ENCODE results near the gene CCL4. TPM values are rescaled to one million over a fixed set of nuclear protein-coding genes. Genes with fewer than 3 reads are reported as not detected.
"Not testable (repeated sequence)": the region's sequence is repeated elsewhere in the genome, so short reads cannot be mapped to it uniquely, and the experiment has no call there.

The CCL4 gene
- total RNA-seq, 4 donors from 2014 or later, result 4.2 to 10.8 TPM; not detected in 2

DNA sequence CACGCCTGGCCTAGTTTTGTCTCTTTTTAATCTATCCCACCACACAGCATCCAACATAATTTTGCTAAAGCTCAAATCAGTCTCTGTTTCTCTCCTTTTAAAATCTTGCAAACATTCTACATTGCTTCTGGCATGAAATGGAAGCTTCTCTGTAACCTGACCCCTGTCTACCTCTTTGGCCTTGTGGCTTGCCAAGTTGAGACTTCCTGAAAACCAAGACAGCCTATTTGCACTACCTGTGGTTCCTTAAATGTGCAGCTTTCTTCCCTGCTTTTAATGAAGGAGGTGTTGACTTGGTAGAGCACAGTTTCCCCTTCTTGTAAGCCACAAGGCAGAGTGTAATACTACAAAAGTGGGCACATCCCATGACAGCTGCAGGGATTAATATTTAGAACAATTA, 7.6 kb upstream of the CCL4 start:
- WGBS, 2 donors (ENCODE audit: low coverage in 1 of 2), result 95 to 100% methylated on average over 1 of the region's 1 CpG
- intact Hi-C loops (cut with DNase I; ENCODE audit: low total_unique reads), result no loop called here
- DNase-seq, result no peak
- TF ChIP-seq, protein P1, sequence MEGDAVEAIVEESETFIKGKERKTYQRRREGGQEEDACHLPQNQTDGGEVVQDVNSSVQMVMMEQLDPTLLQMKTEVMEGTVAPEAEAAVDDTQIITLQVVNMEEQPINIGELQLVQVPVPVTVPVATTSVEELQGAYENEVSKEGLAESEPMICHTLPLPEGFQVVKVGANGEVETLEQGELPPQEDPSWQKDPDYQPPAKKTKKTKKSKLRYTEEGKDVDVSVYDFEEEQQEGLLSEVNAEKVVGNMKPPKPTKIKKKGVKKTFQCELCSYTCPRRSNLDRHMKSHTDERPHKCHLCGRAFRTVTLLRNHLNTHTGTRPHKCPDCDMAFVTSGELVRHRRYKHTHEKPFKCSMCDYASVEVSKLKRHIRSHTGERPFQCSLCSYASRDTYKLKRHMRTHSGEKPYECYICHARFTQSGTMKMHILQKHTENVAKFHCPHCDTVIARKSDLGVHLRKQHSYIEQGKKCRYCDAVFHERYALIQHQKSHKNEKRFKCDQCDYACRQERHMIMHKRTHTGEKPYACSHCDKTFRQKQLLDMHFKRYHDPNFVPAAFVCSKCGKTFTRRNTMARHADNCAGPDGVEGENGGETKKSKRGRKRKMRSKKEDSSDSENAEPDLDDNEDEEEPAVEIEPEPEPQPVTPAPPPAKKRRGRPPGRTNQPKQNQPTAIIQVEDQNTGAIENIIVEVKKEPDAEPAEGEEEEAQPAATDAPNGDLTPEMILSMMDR (IDR thresholded peaks at IDR 0.05), result no peak
- TF ChIP-seq POLR2AphosphoS5 (IDR thresholded peaks at IDR 0.05) (no peak), EP300 (IDR thresholded peaks at IDR 0.05; ENCODE audit: low read depth) (no peak), POLR2A (IDR thresholded peaks at IDR 0.05) (no peak)
- H3K27me3 ChIP-seq, result no peaks in the 10 kb centered on the region
- H3K36me3 ChIP-seq, result no peaks in the 10 kb centered on the region
- H3K9me3 ChIP-seq, result no peaks in the 10 kb centered on the region
- no peak overlapping the region for H3K27ac ChIP-seq
- no peaks in the 10 kb centered on the region for H3K4me1 ChIP-seq
- in situ Hi-C loops (cut with MboI; ENCODE audit: low pct_ligation_motif_present in 1 of 4, low pct_unique_long_range_greater_than_20kb in 1 of 4, low sequenced_read_pairs in 3 of 4), result no loop called here
- H3K4me3 ChIP-seq, result no peak overlapping the region

GRCh38 chr17:36099004-36099403, 4.6 kb upstream of the CCL4 start:
- H3K9me3 ChIP-seq; DNase-seq; H3K4me1 ChIP-seq; H3K27me3 ChIP-seq; H3K27ac ChIP-seq; in situ Hi-C loops (cut with MboI; ENCODE audit: low pct_ligation_motif_present in 1 of 4, low pct_unique_long_range_greater_than_20kb in 1 of 4, low sequenced_read_pairs in 3 of 4); H3K36me3 ChIP-seq; intact Hi-C loops (cut with DNase I; ENCODE audit: low total_unique reads); H3K4me3 ChIP-seq: not testable (repeated sequence)
- 80 to 89% methylated on average over 1 of the region's 1 CpG for WGBS, 2 donors (ENCODE audit: low coverage in 1 of 2)

- H3K9me3 ChIP-seq; intact Hi-C loops (cut with DNase I; ENCODE audit: low total_unique reads): not testable (repeated sequence)
These were observed 619 bp downstream of the CCL4 start for GRCh38 chr17:36104246-36104645.

GRCh38 chr17:36104701-36105181, 1.1 kb downstream of the CCL4 start:
- WGBS, 2 donors (ENCODE audit: low coverage in 1 of 2), result 74% methylated on average over 4 of the region's 4 CpGs; no CpG with 5 or more reads in 1 of the 2 donors
- H3K36me3 ChIP-seq, result no peaks in the 10 kb centered on the region
- no peak for TF ChIP-seq POLR2AphosphoS5 (IDR thresholded peaks at IDR 0.05)
- no peak for TF ChIP-seq POLR2A (IDR thresholded peaks at IDR 0.05)
- no peak for TF ChIP-seq EP300 (IDR thresholded peaks at IDR 0.05; ENCODE audit: low read depth)
- TF ChIP-seq, protein P1 (IDR thresholded peaks at IDR 0.05), result no peak
- DNase-seq, result no peak
- H3K27me3 ChIP-seq, result no peaks in the 10 kb centered on the region
- intact Hi-C loops (cut with DNase I; ENCODE audit: low total_unique reads) (no loop called here), in situ Hi-C loops (cut with MboI; ENCODE audit: low pct_ligation_motif_present in 1 of 4, low pct_unique_long_range_greater_than_20kb in 1 of 4, low sequenced_read_pairs in 3 of 4) (loop anchor here in 1 of 4 donors (25.0 kb wide), 1 partner anchor 358 kb away; no protein-coding TSS in a partner anchor)
- no peak overlapping the region for H3K27ac ChIP-seq
- H3K4me3 ChIP-seq, result no peak overlapping the region
- peaks cover 0 to 7% (median 0%) of the 10 kb centered on the region in 4 donors for H3K4me1 ChIP-seq
- no peaks in the 10 kb centered on the region for H3K9me3 ChIP-seq

More at GRCh38 chr17:36104246-36104645, 619 bp downstream of the CCL4 start:
- in situ Hi-C loops (cut with MboI; ENCODE audit: low pct_ligation_motif_present in 1 of 4, low pct_unique_long_range_greater_than_20kb in 1 of 4, low sequenced_read_pairs in 3 of 4), result loop anchor here in 1 of 4 donors (25.0 kb wide), 1 partner anchor 358 kb away; no protein-coding TSS in a partner anchor
- not testable (repeated sequence) for DNase-seq, H3K4me3 ChIP-seq, H3K36me3 ChIP-seq, H3K27me3 ChIP-seq, H3K4me1 ChIP-seq, H3K27ac ChIP-seq
- WGBS, 2 donors (ENCODE audit: low coverage in 1 of 2), result 65% methylated on average over 6 of the region's 7 CpGs; no CpG with 5 or more reads in 1 of the 2 donors

DNA sequence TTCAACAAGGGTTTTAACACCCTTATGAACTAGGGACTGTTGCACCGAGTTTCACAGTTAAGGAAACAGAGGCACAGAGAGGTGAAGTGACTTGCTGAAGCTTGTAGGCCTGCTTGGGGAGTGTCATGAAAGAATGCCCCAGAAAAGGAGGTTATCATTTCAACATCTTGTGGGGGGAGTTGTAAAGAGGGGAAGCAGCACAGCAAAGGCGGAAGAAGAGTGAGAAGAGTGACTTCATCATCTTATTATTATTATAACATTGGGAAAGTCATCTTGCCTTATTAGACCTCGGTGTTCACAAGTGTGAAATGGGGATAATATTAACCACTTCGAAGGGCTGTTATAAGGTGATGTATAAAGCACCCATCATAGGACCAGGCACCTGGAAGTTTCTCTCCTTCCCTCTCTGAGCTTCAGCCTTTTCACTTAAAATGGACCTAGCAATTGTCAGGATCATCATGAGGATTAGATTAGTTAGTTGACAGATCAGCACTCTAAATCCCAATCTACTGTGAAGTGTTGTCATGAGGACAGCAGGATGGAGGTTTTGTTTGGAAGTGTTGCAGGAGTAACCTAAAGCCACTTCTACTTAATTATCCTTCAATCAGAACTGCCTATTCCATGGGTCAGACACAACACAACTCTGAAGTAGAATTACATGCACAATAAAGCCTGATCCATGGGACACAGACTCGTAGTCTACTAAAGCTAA, 2.3 kb downstream of the CCL4 start:
- no peaks in the 10 kb centered on the region for H3K9me3 ChIP-seq
- no peaks in the 10 kb centered on the region for H3K36me3 ChIP-seq
- peaks cover 0 to 7% (median 0%) of the 10 kb centered on the region in 4 donors for H3K4me1 ChIP-seq
- in situ Hi-C loops (cut with MboI; ENCODE audit: low pct_ligation_motif_present in 1 of 4, low pct_unique_long_range_greater_than_20kb in 1 of 4, low sequenced_read_pairs in 3 of 4), result loop anchor here in 1 of 4 donors (25.0 kb wide), 1 partner anchor 356 kb away; no protein-coding TSS in a partner anchor
- WGBS, 2 donors (ENCODE audit: low coverage in 1 of 2), result 62 to 88% methylated on average over 3 to 5 of the region's 5 CpGs
- H3K27me3 ChIP-seq, result no peaks in the 10 kb centered on the region
- no peak for DNase-seq
- no peak overlapping the region for H3K4me3 ChIP-seq
- intact Hi-C loops (cut with DNase I; ENCODE audit: low total_unique reads), result no loop called here
- TF ChIP-seq POLR2AphosphoS5 (IDR thresholded peaks at IDR 0.05) (no peak), EP300 (IDR thresholded peaks at IDR 0.05; ENCODE audit: low read depth) (no peak), POLR2A (IDR thresholded peaks at IDR 0.05) (no peak)
- TF ChIP-seq, protein P1 (IDR thresholded peaks at IDR 0.05), result no peak
- H3K27ac ChIP-seq, result no peak overlapping the region
